Measurements from ENCODE around the gene ADCY7.

- no peak for TF ChIP-seq CTCF (conservative IDR thresholded peaks at IDR 0.05; ENCODE audit: low read depth, low read length)
- TF ChIP-seq RAD21 (IDR thresholded peaks at IDR 0.05; ENCODE audit: low read length): no peak
- no peak for TF ChIP-seq POLR2A (IDR thresholded peaks at IDR 0.05; ENCODE audit: low read depth, low read length)
- TF ChIP-seq BHLHE40 (IDR thresholded peaks at IDR 0.05; ENCODE audit: low read depth, low read length): no peak
Observed at GRCh38 chr16:50309527-50310307, 43.4 kb downstream of the ADCY7 start.

Data from IMR-90 (cell line).